Sigmoid colon (tissue), 4 donors: ENCODE measurements around the gene CACNA1C.

Source experiments
- CTCF ChIP-seq, 4 experiments: fragments of 450-650 bp in 3 of 4; fragments of 200-600 bp in 1 of 4; IDR thresholded peaks; one replicate each; pipeline ENCODE4 v1.5.1; 2016 to 2019; ENCODE audit warnings: antibody characterized with exemption in 4 of 4, mild to moderate bottlenecking in 3 of 4, moderate library complexity in 2 of 4
- EP300 ChIP-seq, 4 donors: sonication (generic); formaldehyde crosslinking; IDR thresholded peaks; one replicate each; pipeline ENCODE4 v1.6.1; 2017; ENCODE audit warnings: antibody characterized with exemption in 4 of 4
- POLR2A ChIP-seq, 2 donors: fragments of 450-650 bp; IDR thresholded peaks; one replicate each; pipeline ENCODE4 v1.6.1; 2016; ENCODE audit warnings: antibody characterized with exemption in 2 of 2, mild to moderate bottlenecking in 2 of 2, moderate library complexity in 2 of 2
- POLR2AphosphoS5 ChIP-seq, 4 donors: sonication (generic); formaldehyde crosslinking; IDR thresholded peaks; one replicate each; pipeline ENCODE4 v1.6.1; 2017; ENCODE audit warnings: antibody characterized with exemption in 4 of 4

GRCh38 chr12:2151391-2151790 lies 98.6 kb downstream of the CACNA1C start:
- no peak for TF ChIP-seq CTCF (IDR thresholded peaks at IDR 0.05)
- TF ChIP-seq POLR2AphosphoS5 (IDR thresholded peaks at IDR 0.05): no peak
- no peak for TF ChIP-seq EP300 (IDR thresholded peaks at IDR 0.05)
- TF ChIP-seq POLR2A (IDR thresholded peaks at IDR 0.05): no peak
